ENCODE data around the gene PDIA6. TPM values are rescaled to one million over a fixed set of nuclear protein-coding genes. Genes with fewer than 3 reads are reported as not detected.

PDIA6 gene, protein sequence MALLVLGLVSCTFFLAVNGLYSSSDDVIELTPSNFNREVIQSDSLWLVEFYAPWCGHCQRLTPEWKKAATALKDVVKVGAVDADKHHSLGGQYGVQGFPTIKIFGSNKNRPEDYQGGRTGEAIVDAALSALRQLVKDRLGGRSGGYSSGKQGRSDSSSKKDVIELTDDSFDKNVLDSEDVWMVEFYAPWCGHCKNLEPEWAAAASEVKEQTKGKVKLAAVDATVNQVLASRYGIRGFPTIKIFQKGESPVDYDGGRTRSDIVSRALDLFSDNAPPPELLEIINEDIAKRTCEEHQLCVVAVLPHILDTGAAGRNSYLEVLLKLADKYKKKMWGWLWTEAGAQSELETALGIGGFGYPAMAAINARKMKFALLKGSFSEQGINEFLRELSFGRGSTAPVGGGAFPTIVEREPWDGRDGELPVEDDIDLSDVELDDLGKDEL
- 311 TPM for polyA plus RNA-seq (2012; ENCODE audit: insufficient read length, low read depth)

DNA sequence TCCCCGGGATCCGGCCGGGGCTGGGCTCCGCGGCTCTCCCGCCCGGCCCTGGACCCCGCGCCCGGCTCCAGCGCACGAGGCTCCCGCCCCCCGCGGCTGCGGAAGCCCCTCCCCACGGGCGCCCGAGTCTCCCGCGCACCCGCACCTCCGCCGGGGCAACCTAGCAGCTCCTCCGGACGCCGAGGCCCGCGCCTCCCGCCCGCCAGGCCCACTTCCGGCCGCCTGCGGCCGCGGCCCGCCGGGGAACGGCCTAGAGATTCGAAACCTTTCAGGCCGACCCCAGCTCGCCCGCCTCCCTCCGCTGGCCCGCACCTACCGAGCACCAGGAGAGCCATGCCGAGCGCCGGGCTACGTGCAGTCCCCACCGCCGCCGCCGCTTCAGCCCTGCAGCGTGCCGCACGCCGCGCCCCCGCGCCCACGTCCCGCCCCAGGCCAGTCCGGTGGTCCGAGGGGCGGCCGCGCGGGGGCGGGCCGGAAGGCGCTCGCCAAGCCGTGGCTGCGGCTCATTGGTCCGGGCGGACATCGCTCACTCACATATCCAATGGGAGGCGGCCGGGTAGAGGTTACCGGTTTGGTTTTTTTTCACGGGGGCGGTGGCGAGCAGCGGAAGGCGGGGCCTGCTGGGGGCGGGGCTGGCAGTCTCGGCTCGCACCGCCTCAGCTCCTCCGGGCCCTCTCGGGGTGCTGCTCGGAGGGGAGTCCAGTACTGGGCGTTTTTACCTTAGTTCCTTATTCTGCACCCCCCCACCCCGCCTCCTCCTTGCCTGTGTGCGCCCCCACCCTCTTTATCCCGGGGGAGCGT, at the start of gene PDIA6:
PDIA6 (minus strand) TSS at position 424 of the 801 bp plus-strand sequence; CDS start at position 335, 89 bp downstream.
- TF ChIP-seq, protein P1, sequence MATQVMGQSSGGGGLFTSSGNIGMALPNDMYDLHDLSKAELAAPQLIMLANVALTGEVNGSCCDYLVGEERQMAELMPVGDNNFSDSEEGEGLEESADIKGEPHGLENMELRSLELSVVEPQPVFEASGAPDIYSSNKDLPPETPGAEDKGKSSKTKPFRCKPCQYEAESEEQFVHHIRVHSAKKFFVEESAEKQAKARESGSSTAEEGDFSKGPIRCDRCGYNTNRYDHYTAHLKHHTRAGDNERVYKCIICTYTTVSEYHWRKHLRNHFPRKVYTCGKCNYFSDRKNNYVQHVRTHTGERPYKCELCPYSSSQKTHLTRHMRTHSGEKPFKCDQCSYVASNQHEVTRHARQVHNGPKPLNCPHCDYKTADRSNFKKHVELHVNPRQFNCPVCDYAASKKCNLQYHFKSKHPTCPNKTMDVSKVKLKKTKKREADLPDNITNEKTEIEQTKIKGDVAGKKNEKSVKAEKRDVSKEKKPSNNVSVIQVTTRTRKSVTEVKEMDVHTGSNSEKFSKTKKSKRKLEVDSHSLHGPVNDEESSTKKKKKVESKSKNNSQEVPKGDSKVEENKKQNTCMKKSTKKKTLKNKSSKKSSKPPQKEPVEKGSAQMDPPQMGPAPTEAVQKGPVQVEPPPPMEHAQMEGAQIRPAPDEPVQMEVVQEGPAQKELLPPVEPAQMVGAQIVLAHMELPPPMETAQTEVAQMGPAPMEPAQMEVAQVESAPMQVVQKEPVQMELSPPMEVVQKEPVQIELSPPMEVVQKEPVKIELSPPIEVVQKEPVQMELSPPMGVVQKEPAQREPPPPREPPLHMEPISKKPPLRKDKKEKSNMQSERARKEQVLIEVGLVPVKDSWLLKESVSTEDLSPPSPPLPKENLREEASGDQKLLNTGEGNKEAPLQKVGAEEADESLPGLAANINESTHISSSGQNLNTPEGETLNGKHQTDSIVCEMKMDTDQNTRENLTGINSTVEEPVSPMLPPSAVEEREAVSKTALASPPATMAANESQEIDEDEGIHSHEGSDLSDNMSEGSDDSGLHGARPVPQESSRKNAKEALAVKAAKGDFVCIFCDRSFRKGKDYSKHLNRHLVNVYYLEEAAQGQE (IDR thresholded peaks at IDR 0.05; ENCODE audit: insufficient read depth in 1 of 2, low read depth in 2 of 2, low read length in 2 of 2) = peak in 1 of 2 experiments; percentile 15; a peak in 1 of 4 replicates
- TF ChIP-seq POLR2AphosphoS5 (IDR thresholded peaks at IDR 0.05; ENCODE audit: low read depth, low read length) (peak; percentile 72), FOXP2 (optimal IDR thresholded peaks at IDR 0.05; ENCODE audit: borderline replicate concordance, extremely low read depth, extremely low read length, insufficient read depth) (no peak), TAF1 (IDR thresholded peaks at IDR 0.05; ENCODE audit: borderline replicate concordance, insufficient read depth, low read length) (no peak; the same call in 1 of the 2 replicates), SIN3A (IDR thresholded peaks at IDR 0.05; ENCODE audit: borderline replicate concordance, insufficient read depth, low read length) (no peak; the same call in 1 of the 2 replicates)

DNA sequence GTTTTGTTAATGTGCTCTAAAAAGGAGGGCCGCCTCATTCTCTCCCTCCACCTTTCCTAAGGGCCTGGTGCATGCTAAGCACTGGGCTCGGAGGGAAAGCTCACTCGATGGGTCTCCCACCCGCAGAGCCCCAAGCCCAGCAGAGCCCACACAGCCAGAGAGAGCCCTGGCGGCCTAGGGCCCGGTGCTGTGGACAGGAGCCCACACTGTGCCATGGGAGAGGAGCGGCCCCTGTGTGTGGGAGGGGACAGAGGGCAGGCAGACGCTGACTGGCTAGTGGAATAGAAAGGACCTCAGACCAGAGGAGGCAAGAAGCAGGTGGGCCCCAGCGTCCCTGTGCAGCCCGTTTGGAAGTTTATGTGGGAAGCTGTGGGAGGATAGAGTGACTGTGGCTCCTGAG, 49.7 kb upstream of the PDIA6 start:
- TF ChIP-seq SIN3A (IDR thresholded peaks at IDR 0.05; ENCODE audit: borderline replicate concordance, insufficient read depth, low read length) = no peak
- no peak for TF ChIP-seq TAF1 (IDR thresholded peaks at IDR 0.05; ENCODE audit: borderline replicate concordance, insufficient read depth, low read length)
- no peak for TF ChIP-seq FOXP2 (optimal IDR thresholded peaks at IDR 0.05; ENCODE audit: borderline replicate concordance, extremely low read depth, extremely low read length, insufficient read depth)
- TF ChIP-seq POLR2AphosphoS5 (IDR thresholded peaks at IDR 0.05; ENCODE audit: low read depth, low read length) = no peak
- TF ChIP-seq, protein P1 (IDR thresholded peaks at IDR 0.05; ENCODE audit: insufficient read depth in 1 of 2, low read depth in 2 of 2, low read length in 2 of 2) = no peak

DNA sequence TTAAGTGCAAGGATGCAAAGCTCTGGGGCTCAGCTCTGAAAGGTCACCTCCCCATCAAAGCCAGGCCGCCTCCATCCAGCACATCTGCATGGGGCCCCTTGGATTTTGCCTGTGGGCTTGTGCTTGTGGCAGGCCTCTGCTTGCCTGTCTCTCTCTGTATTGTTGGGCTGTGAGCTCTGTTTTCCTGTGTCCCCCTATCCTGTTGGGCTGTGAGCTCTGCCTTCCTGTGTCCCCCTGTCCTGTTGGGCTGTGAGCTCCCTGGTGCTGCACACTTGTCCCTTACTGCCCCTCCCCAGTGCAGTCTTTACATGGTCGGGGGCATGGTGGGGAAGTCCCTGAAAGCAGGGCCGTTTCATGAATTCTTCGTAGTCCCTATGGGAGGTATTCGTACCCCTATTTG, 49.2 kb upstream of the PDIA6 start:
- no peak for TF ChIP-seq SIN3A (IDR thresholded peaks at IDR 0.05; ENCODE audit: borderline replicate concordance, insufficient read depth, low read length)
- TF ChIP-seq, protein P1 (IDR thresholded peaks at IDR 0.05; ENCODE audit: insufficient read depth in 1 of 2, low read depth in 2 of 2, low read length in 2 of 2) = no peak
- no peak for TF ChIP-seq POLR2AphosphoS5 (IDR thresholded peaks at IDR 0.05; ENCODE audit: low read depth, low read length)
- TF ChIP-seq TAF1 (IDR thresholded peaks at IDR 0.05; ENCODE audit: borderline replicate concordance, insufficient read depth, low read length) = no peak
- TF ChIP-seq FOXP2 (optimal IDR thresholded peaks at IDR 0.05; ENCODE audit: borderline replicate concordance, extremely low read depth, extremely low read length, insufficient read depth) = no peak

DNA sequence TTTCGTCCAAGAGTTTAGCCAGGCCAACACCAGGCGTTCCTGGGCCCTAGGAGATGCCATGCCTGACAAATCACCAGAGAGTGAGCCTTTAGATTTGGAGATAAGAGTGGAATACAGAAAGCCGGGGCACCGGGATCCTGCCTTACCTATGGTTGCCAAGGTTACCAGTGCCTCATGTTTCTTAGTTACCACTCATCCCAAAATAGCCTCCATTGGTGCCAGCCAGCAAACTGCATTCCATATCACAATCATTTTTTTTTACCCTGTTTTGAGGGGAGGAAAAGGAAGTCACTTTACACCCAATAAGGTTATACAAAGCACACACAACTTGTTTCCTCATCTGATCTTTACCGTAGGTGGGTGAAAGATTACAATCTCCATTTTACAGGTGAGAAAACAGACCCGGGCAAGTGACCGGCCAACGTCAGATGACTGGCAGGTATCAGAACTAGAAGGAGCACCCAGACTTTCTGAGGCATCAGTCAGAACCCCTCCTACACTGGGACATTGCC, 48.3 kb upstream of the PDIA6 start:
- TF ChIP-seq, protein P1 (IDR thresholded peaks at IDR 0.05; ENCODE audit: insufficient read depth in 1 of 2, low read depth in 2 of 2, low read length in 2 of 2) = no peak
- no peak for TF ChIP-seq FOXP2 (optimal IDR thresholded peaks at IDR 0.05; ENCODE audit: borderline replicate concordance, extremely low read depth, extremely low read length, insufficient read depth)
- no peak for TF ChIP-seq POLR2AphosphoS5 (IDR thresholded peaks at IDR 0.05; ENCODE audit: low read depth, low read length)
- no peak for TF ChIP-seq TAF1 (IDR thresholded peaks at IDR 0.05; ENCODE audit: borderline replicate concordance, insufficient read depth, low read length)
- no peak for TF ChIP-seq SIN3A (IDR thresholded peaks at IDR 0.05; ENCODE audit: borderline replicate concordance, insufficient read depth, low read length)

All from PFSK-1 (cell line).